Umbilical cord (tissue), 2 donors: ENCODE data around the gene GOLGA1. TPM values are rescaled to one million over a fixed set of nuclear protein-coding genes. Genes with fewer than 3 reads are reported as not detected.
"Not testable (repeated sequence)": the region's sequence is repeated elsewhere in the genome, so short reads cannot be mapped to it uniquely, and the experiment has no call there.

ENCODE experiments used
- DNase-seq: peaks from one replicate; pipeline ENCODE4 v3.0.0-alpha.2; 2015; ENCODE audit warnings: low spot score
- total RNA-seq: library from RNA; depleted of rRNA; stranded (reverse); fragments of >200 nt; gene quantifications from one replicate; pipeline ENCODE4 v1.2.3, GENCODE V29; 2014; ENCODE audit warnings: low replicate concordance; ENCODE audit not compliant: insufficient read depth

GOLGA1 gene
- total RNA-seq, 1 donor from 2014 or later: 12.3 TPM

DNA sequence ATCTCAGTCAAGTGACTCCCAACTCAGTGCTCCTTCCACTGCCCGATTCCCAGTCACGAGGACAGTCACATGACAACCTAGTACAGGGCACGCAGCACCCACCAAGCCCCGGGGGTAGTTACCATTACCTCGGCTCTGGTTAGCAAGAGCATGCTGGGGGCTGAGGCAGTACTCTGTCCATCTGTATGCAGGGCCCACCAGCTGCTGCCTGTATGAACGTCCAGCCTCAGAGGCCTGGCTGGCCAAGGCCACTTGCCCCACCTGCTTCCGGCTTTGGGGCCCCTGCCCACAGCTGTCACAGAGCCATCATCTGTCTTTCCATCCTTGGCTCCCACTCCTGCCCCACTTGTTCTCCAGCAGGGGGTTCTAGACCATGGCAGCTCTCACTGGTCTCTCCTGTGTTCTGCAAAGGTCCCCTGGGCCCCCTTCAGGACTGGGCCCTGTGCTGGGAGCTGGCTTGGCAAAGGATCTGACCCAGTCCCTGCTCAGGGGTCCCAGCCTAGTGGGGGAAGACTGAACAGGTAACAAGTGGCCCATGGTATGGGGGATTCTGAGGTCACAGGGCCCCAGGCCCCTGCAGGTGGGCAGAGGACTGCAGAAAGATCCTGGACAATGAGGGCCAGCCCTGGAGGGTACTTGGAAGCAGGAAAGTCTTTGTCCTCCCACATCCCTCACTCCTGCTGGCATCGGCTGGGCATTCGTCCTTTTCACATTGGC is 82.4 kb downstream of the GOLGA1 start:
- no peak for DNase-seq

DNA sequence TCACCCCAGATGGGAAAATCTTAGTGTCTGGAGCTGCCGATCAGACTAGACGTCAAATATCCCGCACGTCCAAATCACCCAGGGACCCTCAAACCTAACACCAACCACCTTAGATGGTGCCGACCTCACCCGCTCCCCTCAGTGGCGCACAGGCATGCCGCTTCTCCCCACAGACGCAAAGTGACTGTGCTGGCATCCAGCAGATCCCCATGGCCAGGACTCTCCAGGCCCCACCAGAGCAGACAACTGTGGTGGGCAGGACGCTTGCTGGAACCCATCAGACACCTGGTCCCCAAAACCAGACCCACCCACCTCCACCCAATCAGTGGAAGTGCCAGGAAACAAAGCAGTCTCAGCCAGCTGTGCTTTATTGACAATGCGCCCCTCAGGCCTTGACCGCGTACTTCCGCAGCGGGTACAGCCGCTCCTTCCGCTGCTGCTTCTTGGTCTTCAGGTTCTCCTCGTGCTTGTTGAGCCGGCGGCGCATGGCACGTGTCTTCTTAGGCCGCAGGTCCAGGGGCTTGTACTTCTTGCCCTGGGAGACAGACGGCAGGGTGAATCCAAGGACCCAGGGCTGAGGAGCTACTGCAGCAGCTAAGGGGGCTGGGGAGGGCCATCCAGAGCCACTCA is 83.2 kb downstream of the GOLGA1 start:
- no peak for DNase-seq

DNA sequence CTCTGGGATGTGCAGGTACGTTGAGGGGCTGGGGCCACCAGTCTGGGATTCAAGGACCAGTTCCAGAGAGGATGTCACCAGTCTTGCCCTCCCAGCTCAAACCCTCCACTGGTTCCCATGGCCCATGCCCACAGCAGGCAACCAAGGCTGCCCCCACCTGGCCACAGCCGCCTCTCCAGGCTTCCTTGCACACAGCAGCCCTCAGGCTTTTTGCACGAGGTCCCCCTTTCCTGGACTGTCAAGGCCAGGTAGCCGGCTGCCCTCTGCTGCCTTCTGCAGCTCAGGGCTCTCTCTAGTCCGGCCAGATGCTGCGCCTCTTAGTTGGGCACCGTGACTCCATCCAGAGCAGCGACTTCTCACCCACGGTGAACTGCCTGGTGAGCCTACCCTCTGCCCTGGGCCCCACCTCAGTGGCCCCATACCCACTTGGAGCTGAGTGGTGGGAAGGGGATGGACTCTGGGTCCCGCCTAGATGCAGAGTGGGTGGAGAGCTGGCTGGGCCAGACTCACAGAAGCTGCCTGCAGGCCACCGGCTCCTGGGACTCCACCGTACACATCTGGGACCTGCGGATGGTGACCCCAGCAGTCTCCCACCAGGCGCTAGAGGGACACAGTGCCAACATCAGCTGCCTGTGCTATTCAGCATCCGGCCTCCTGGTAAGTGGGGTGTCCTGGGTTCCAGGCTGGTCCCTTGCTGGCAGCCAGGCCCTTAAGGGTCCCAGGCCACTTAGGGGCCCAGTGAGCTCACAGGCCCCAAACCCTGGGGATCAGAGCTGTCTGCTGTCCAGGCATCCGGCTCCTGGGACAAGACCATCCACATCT is 84.7 kb downstream of the GOLGA1 start:
- no peak for DNase-seq

DNA sequence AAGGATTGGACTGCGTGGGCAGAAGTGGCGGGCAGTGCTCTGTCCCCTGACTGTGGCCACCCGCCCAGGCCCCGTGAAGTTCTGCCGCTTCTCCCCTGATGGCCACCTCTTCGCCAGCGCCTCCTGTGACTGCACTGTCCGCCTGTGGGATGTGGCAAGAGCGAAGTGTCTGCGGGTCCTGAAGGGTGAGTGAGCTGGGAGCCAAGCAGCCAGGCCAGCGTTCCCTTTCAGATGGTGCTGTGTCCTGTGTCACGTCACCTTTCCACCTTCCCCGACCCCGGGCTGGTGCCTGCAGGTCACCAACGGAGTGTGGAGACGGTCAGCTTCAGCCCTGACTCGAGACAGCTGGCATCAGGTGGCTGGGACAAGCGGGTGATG is 85.3 kb downstream of the GOLGA1 start:
- no peak for DNase-seq

DNA sequence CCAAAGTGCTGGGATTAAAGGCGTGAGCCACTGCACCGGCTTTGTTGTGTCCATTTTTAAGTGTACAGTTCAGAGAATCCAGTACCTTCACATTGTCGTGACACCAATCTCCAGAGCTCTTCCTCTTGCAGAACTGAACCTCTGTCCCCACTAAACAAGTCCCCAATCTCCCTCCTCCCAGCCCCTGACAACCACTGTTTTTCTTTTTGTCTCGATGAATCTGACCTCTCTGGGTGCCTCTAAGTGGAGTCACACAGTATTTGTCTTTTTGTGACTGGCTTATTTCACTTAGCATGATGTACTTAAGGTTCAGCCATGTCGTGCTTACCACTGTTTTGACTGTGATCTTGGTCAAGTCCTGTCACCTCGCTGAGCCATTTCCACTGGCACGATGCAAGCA is 86.1 kb downstream of the GOLGA1 start:
- DNase-seq: no peak

DNA sequence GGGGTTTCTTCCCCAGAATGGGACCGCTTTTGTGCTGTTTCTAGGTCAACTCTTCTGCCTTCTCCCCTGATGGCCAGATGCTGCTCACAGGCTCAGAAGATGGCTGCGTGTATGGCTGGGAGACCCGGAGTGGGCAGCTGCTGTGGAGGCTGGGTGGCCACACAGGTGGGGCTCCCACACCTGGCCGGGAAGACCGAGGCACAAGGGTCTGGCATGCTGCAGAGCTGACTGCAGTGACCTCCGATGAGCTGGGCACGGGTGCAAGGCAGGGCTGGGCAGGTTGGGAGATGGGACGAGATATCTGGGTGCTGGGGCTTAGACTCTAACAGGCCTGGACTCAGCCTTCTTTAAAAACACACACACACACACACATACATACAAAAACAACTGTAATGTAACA is 86.7 kb downstream of the GOLGA1 start:
- DNase-seq: no peak

DNA sequence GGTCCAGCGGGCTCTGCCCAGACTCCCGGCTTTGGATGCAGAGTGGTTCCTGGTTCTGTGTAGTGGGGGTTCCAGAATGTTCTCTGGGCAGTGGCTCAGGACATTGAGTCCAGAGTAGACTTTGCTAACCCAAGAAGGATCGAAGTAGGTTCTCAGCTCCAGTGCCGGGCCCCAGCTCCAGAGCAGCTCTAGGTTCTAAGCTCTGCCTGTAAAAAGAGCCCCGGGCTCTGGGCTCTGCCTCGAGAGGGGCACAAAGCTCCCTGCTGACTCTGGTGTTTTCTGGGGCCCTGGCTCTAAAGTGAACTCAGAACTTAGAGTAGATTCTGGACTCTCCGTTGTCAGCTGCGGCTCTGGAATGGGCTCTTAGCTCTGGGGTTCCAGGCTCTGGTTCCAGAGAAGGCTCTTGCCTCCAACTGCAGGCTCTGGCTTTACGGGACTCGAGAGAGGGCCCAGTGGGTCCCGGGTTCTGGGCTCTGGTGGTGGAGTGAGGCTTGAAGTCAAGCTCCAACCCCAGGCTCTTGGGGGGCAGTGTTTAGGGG is 87.2 kb downstream of the GOLGA1 start:
- no peak for DNase-seq

DNA sequence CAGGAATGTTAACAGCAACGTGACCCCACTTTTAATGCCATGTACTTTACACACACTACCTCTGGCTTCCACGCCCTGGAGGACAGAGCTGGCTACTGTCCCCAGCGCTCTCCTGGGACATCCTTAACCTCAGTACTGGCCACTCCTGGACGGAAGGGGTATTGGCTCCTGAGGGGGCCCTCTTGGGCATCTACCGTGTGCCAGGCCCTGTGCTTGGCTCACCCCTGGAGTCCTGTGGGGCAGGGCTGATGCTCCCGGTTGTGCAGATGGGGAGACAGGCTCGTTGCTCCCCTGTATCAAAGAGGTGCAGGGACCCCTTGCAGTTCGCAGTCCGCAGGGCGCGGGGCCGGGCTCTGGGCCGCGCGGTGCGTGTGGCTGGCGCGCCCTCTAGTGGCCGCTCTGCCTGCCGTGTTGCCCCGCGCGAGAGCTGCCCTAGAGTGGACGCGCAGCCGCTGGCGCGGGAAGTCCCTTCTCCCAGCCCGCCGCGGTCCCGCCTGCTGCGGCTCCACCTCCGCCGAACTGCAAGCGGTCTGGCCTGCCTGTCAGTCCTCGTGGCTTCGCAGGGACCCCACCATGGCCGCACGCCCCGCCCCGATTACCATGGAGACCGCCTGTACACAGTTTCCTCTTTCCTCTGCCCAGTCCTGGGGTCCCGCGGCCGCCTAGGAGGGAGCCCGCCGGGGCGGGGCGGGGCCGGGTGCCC is 87.9 kb downstream of the GOLGA1 start, which contains the start of gene WDR38:
TSS of gene WDR38 (plus strand) at position 632 of the 703 bp plus-strand sequence. CDS start 72 bp downstream, outside the sequence.
- DNase-seq: peak; percentile 74

DNA sequence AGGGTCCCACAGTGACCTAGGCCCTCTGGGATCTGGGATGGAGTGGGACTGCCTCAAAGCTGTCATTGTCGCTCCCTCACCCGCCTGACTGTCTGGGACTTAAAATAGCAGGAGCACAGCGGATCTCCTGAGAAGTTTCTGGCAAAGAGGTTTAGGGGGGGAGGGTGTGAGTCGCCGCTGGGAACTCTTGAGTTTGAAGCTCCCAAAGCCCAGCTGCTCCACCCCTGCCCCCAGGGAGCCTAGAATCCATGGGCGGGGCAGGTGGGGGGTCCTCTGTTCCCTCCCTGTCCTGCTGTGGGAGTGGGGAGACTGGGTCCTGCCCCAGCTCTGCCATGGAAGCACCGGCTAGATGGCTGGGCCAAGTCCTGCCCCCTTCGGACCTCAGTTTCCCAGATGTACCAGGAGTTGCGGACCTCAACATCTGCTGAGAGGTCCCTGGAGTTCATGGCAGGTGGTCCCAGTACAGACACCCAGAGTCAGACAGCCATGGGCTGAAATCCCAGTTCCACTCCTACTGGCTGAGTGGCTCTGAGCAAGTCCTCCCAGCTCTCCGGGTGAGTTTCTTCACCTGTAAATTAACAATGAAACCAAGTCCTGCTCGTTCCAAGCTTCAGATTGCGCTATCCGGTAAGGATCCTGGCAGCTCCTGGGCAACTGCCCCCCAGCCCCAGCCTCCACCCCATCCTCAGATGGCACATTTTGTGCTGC is 88.6 kb downstream of the GOLGA1 start:
- no peak for DNase-seq

DNA sequence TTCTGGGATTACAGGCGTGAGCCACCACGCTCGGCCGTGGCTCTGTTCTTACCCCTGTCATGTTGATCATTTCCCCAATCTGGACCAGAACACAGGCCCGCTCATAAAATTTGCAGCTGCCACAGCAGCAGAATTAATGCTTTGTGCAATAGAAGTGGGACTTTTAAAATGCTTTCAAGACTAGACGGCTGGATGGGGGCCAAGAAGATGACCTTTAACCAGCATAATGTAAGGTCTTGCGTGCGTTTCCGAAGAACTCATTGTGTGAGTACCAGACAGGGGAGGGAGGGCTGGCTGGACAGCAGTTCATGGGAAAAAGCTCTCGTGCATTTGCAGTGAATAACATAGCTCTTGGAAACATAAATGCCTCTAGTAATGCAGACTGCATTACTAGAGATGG is 91.1 kb downstream of the GOLGA1 start:
- DNase-seq: peak; percentile 54

DNA sequence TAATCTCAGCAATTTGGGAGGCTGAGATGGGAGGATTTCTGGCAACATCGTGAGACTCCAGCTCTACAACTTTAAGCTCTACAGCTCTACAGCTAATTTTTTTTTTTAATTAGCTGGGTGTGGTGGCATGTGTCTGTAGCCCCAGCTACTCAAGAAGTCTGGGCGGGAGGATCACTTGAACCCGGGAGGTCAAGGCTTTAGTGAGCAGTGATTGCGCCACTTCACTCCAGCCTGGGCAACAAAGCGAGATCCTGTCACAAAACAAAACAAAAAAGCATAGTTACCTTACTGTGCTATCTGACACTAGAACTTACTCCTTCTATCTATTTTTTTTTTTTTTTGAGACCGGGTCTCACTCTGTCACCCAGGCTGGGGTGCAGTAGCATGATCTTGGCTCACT is 93.9 kb downstream of the GOLGA1 start:
- DNase-seq: no peak

DNA sequence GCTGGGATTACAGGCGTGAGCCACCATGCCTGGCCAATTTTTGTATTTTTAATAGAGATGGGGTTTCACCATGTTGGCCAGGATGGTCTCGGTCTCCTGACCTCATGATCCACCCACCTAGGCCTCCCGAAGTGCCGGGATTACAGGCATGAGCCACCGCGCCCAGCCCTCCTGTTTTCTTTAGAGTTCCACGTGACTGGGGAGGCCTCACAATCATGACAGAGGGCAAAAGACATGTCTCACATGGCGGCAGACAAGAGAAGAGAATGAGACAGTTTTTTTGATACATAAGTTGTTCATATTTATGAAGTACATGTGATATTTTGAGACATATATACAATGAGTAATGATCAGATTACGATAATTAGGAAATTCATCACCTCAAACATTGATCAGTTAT is 94.4 kb downstream of the GOLGA1 start:
- not testable (repeated sequence) for DNase-seq

DNA sequence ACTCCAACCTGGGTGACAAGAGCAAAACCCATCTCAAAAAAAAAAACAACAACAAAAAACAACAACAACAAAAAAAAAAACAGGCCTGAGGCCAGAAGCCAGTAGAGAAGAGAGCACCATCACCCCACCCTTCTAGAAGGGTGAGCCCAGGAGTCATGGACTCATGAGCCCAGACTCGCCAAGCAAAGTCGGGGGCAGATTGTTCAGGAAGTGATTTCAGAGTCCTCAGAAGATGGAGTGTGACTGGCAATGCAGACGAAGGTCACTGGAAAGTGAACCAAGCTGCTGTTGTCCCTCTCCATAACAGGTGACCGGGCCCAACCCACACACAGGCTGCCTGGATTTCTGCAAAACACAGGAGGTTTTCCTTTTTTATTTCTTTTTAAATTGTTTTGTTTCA is 96.6 kb downstream of the GOLGA1 start:
- DNase-seq: no peak

DNA sequence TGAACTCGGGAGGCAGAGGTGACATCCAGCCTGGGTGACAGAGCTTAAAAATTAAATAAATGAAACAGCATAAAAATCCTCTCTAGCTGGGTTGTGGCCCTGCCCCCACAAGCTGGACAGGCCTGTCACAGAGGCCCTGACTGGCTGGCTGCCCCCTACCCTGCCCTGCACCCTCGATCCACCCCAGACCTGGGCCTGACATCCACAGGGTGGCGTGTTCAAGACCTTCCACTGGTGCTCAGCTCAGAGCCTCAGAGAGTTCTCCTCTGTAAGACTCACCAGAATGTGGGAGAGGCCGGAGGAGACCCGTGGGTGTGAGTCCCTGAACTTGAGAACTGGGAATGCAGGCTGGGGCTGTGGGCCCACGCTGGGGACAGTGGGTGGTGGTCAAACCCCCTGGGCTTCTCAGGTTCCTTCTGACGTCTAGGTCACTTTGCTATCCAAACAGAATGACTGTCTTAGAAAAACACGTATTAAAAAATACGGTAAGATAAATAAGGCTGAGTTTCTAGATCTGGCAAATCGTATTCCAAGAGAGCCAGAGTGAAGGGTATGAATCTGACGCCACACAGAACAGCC is 97.3 kb downstream of the GOLGA1 start:
- no peak for DNase-seq

DNA sequence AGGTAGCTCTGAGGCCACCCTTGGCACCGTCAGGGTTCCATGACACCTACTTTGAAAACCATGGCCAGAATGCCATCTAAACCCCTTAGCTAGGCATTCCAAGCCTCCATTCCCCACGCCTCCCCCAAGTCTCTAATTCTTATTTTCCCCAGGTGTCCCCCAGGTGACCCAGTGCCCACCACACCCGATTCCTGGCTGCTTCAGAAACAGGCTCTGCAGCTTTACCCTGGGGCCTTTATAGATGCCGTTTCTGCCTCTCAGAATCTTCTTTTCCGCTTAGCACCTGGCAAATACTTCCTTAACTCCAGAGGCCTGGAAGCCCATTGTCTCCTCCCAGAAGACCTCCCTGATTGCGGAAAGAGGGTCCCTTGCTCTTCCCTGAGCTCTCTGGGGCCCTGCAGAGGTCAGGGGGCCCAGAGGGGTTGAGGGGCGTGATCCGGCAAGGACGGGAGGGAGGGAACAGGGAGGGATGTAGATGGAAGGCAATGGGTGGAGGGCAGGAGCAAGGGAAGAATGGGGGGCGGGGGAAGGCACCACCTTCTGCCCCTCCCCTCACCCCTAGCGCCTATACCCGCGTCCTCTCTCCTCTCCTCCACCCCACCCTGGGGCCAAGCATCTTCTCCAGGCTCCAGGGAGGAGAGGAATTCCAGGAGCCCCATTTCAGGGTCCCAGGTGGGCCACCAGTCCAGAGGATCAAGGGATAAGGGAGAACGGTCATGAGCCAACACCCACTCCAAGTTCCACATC is 99.6 kb downstream of the GOLGA1 start:
- DNase-seq: no peak

DNA sequence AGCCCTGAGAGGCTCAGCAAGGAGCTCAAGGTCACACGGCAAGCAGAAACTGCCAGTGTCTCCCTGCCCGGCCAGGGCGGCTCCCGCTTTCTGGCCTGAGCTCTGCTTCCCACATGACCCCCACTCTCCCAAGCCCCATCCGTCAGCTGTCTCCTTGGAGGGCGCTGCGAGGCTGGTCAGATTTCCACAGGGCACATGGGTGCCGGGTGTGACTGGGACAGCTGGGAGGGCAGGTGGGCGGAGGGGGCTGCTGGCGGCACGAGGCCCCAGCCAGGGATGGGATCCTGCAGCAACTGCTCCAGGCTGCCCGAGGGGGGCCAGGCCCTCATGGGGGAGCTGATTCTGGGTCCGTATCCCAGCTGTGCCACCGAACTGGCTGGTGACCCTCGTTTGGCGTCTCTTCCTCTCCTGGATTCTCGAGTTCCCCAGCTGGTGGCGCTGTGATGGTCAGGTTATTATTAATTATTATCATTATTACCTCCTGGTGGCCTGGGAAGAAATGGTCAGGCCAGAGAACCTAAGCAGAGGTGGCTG is 100.5 kb downstream of the GOLGA1 start:
- no peak for DNase-seq

DNA sequence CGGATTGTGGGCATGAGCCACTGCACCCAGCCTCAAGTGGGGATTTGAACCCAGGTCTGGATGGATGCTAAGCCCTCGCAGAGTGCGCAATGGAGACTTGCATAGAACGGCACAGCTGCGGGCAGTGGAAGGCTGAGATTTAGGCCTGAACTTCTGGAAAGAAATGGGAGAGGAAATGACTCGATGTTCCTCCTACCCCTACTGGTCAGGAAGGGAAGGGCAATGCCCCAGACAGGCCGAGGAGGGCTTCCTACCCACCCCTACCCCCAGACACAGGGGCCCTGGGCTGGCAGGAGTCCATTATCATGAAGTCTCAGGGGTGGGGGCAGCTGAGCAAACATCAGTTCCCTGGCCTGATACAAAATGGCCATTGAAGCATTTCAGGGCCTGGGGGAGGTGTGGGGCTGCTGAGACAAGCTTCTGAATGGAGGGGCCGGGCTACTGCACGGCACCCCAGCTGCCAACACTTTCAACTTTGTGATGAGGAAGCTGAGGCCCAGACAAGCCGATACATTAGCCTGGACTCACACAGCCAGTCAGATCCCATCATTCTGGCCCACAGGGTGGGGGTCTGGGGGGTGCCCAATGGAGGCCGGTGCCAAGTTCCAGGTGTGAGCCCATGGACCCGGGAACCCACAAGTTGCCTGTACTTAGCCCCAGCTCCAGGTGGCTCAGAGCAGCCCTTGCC is 101.1 kb downstream of the GOLGA1 start:
- DNase-seq: peak; percentile 32

DNA sequence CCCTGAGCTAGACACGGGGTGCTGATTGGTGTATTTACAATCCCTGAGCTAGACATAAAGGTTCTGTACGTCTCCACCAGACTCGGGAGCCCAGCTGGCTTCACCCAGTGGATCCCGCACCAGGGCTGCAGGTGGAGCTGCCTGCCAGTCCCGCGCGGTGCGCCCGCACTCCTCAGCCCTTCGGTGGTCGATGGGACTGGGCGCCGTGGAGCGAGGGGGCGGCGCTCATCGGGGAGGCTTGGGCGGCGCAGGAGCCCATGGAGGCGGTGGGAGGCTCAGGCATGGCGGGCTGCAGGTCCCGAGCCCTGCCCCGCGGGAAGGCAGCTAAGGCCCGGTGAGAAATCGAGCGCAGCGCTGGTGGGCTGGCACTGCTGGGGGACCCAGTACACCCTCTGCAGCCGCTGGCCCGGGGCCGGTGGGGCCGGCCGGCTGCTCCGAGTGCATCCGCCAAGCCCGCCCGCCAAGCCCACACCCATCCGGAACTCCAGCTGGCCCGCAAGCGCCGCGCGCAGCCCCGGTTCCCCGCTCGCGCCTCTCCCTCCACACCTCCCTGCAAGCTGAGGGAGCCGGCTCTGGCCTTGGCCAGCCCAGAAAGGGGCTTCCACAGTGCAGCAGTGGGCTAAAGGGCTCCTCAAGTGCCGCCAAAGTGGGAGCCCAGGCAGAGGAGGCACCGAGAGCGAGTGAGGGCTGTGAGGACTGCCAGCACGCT is 102.2 kb downstream of the GOLGA1 start:
- DNase-seq: not testable (repeated sequence)
